HepG2 (cell line): ENCODE data around the gene TKTL1. TPM values are rescaled to one million over a fixed set of nuclear protein-coding genes. Genes with fewer than 3 reads are reported as not detected.

ENCODE experiments used
- ATAC-seq: fragments of 200-7000 bp; cut with Tn5 transposase; 3 replicates; pipeline ENCODE4 v1.9.1; 2020; ENCODE audit warnings: mild to moderate bottlenecking, moderate library complexity
- BruUV-seq: library from RNA; stranded (reverse); fragments of 400-500 nt; replicated peaks from 2 replicates; lab custom pipeline; 2021; lab: Mats Ljungman, UMichigan
- CTCF ChIA-PET: fragments of 300-600 bp; formaldehyde crosslinking; extraction: SDS; loops from one replicate; lab custom pipeline; 2021; ENCODE audit warnings: low total read pairs, inconsistent platforms, low intra/inter-chr PET ratio; lab: Yijun Ruan, JAX
- POLR2A ChIA-PET: fragments of 350-600 bp; sonication (Branson Sonifier 250); formaldehyde crosslinking; loops from one replicate; lab custom pipeline; 2020; ENCODE audit warnings: antibody characterized with exemption, inconsistent platforms; lab: Yijun Ruan, JAX
- DNase-seq: peaks from one replicate; pipeline ENCODE4 v3.0.0-alpha.2; 2015; ENCODE audit warnings: low spot score
- FAIRE-seq: peaks from 3 replicates; lab custom pipeline; 2011; peaks lifted over from hg19 to GRCh38; lab: Jason Lieb, UNC
- H2AFZ ChIP-seq: one replicate; pipeline ENCODE4 v1.6.1; 2011; ENCODE audit warnings: low read length, inconsistent platforms
- H3K27ac ChIP-seq: fragments of 300-600 bp; 3 replicates; pipeline ENCODE4 v1.8.0; 2011; ENCODE audit warnings: mixed run types, mild to moderate bottlenecking, mixed read lengths, low read length, inconsistent platforms; ENCODE audit not compliant: insufficient read depth; ENCODE audit errors: extremely low read length
- H3K27me3 ChIP-seq, 2 experiments: fragments of 200-600 bp in 1 of 2; 2 replicates in 1 of 2; 3 replicates in 1 of 2; pipeline versions ENCODE4 v1.6.0 to v1.8.0; 2011; ENCODE audit warnings: low read length in 2 of 2, mild to moderate bottlenecking in 2 of 2, moderate library complexity in 2 of 2, inconsistent platforms in 1 of 2; ENCODE audit not compliant: insufficient read depth in 2 of 2, control insufficient read depth in 1 of 2
- H3K36me3 ChIP-seq, 2 experiments: fragments of 200-600 bp in 1 of 2; replicated peaks in 1 of 2; 2 replicates in 1 of 2; 3 replicates in 1 of 2; pipeline versions ENCODE4 v1.5.1 to v1.8.0; 2011; ENCODE audit warnings: low read length in 2 of 2, inconsistent platforms in 1 of 2; ENCODE audit not compliant: insufficient read depth in 2 of 2, control insufficient read depth in 1 of 2
- H3K4me1 ChIP-seq: 2 replicates; pipeline ENCODE4 v1.5.1; 2012; ENCODE audit warnings: low read length, inconsistent platforms; ENCODE audit not compliant: insufficient read depth
- H3K4me2 ChIP-seq: 2 replicates; pipeline ENCODE4 v1.6.0; 2011; ENCODE audit warnings: low read depth, low read length, inconsistent platforms
- H3K4me3 ChIP-seq, 3 experiments: fragments of 200-600 bp in 1 of 3; sonication (generic), shearing (Covaris generic) in 1 of 3; replicated peaks in 1 of 3; 2 replicates each; pipeline ENCODE4 v1.5.1; 2011 to 2016; ENCODE audit warnings: low read length in 3 of 3, inconsistent platforms in 2 of 3, low read depth in 2 of 3, mild to moderate bottlenecking in 2 of 3, control low read depth in 1 of 3, mixed read lengths in 1 of 3; ENCODE audit not compliant: insufficient read depth in 1 of 3
- H3K79me2 ChIP-seq: one replicate; pipeline ENCODE4 v1.6.1; 2011; ENCODE audit warnings: low read length, inconsistent platforms; ENCODE audit not compliant: insufficient read depth
- H3K9ac ChIP-seq: 2 replicates; pipeline ENCODE4 v1.6.0; 2011; ENCODE audit warnings: mild to moderate bottlenecking, low read depth, low read length, inconsistent platforms; ENCODE audit not compliant: insufficient read depth
- H3K9me3 ChIP-seq: 2 replicates; pipeline ENCODE4 v1.5.1; 2012; ENCODE audit warnings: mild to moderate bottlenecking, low read length
- H4K20me1 ChIP-seq: 2 replicates; pipeline ENCODE4 v1.6.0; 2011; ENCODE audit warnings: inconsistent platforms, mild to moderate bottlenecking, low read length, moderate library complexity; ENCODE audit not compliant: insufficient read depth
- NCOA1 ChIP-seq: sonication (generic); formaldehyde crosslinking; IDR thresholded peaks from 2 replicates; pipeline ENCODE4 v1.9.0; 2021; ENCODE audit warnings: missing genetic modification reagents
- PTBP1 ChIP-seq: fragments of 200-400 bp; formaldehyde crosslinking; IDR thresholded peaks from 2 replicates; pipeline ENCODE4 v1.6.1; 2018; ENCODE audit warnings: low read length, low read depth; ENCODE audit not compliant: poor library complexity, severe bottlenecking
- RELA ChIP-seq: sonication (generic); formaldehyde crosslinking; IDR thresholded peaks from 2 replicates; pipeline ENCODE4 v1.4.0; 2020; ENCODE audit warnings: missing genetic modification reagents
- ZBTB42 ChIP-seq: sonication (generic); formaldehyde crosslinking; IDR thresholded peaks from 2 replicates; pipeline ENCODE4 v1.5.0; 2020; ENCODE audit warnings: mild to moderate bottlenecking, missing genetic modification reagents
- WGBS: methylation state at CpG from one replicate; pipeline ENCODE4 v1.1.6; 2017; ENCODE audit warnings: low lambda C conversion rate; 5-methylcytosine and 5-hydroxymethylcytosine counted together
- in situ Hi-C: cut with HindIII; loops from 2 replicates; pipeline ENCODE4 v1.10.0; 2017; ENCODE audit warnings: low pct_unique_long_range_greater_than_20kb; ENCODE audit not compliant: extremely low pct_ligation_motif_present
- intact Hi-C: fragments of 100-400 bp; cut with micrococcal nuclease; formaldehyde crosslinking; loops from one replicate; pipeline ENCODE4 v1.10.0; 2022; ENCODE audit not compliant: unreplicated experiment
- polyA plus RNA-seq, 8 experiments: library from polyadenylated mRNA; depleted of rRNA in 3 of 8; stranded (reverse) in 7 of 8; unstranded in 1 of 8; fragments of >200 nt; fragmentation: Illumina TruSeq in 4 of 8; extraction: Trizol in 4 of 8; gene quantifications; 2 replicates each; pipeline versions ENCODE4 v1.2.1 to v1.2.3, GENCODE V29; 2011 to 2016; ENCODE audit warnings: low read depth in 4 of 8, missing spikeins in 1 of 8, mixed read lengths in 1 of 8; ENCODE audit not compliant: insufficient read depth in 1 of 8
- total RNA-seq, 5 experiments: library from RNA; depleted of rRNA; stranded (reverse); fragments of >200 nt; fragmentation: Illumina TruSeq; extraction: Trizol; gene quantifications; 2 replicates each; pipeline ENCODE4 v1.2.3, GENCODE V29; 2016; ENCODE audit warnings: low read depth in 1 of 5

TKTL1 gene
- total and polyA plus RNA-seq, 2 of the 13 experiments (the other 11 are each of a cell fraction or from before 2014, with no cell fraction given), result not detected

- DNase-seq, result no peak
- H3K9ac ChIP-seq, result no peak overlapping the region
- CTCF ChIA-PET, result no interaction called here
- H3K79me2 ChIP-seq, result no peaks in the 10 kb centered on the region
- no peaks in the 10 kb centered on the region for H3K36me3 ChIP-seq
- in situ Hi-C loops, result no loop called here
- no peaks in the 10 kb centered on the region for H3K27me3 ChIP-seq
- no peaks in the 10 kb centered on the region for H3K9me3 ChIP-seq
- no peak overlapping the region for H2AFZ ChIP-seq
- intact Hi-C loops, result no loop called here
- FAIRE-seq, result no peak
- no TSS peak for BruUV-seq
- TF ChIP-seq PTBP1 (no peak), RELA (CRISPR knock-in tag) (no peak)
- H4K20me1 ChIP-seq, result no peaks in the 10 kb centered on the region
- H3K4me1 ChIP-seq, result no peaks in the 10 kb centered on the region
- no peak overlapping the region for H3K4me3 ChIP-seq
- H3K27ac ChIP-seq, result no peak overlapping the region
- H3K4me2 ChIP-seq, result no peak overlapping the region
- ATAC-seq, result no peak
- WGBS, result 20% methylated on average over 6 of the region's 11 CpGs
- POLR2A ChIA-PET, result no interaction called here
Observed at GRCh38 chrX:154305541-154306205, 10.1 kb downstream of the TKTL1 start.

GRCh38 chrX:154307202-154307601 is 11.6 kb downstream of the TKTL1 start:
- Histone ChIP-seq H2AFZ (no peak overlapping the region), H3K4me2 (no peak overlapping the region), H4K20me1 (no peaks in the 10 kb centered on the region), H3K9me3 (no peaks in the 10 kb centered on the region), H3K9ac (no peak overlapping the region), H3K27ac (no peak overlapping the region), H3K79me2 (no peaks in the 10 kb centered on the region), H3K27me3 (no peaks in the 10 kb centered on the region), H3K36me3 (no peaks in the 10 kb centered on the region), H3K4me3 (no peak overlapping the region), H3K4me1 (no peaks in the 10 kb centered on the region)
- 41% methylated on average over 4 of the region's 6 CpGs for WGBS
- no TSS peak for BruUV-seq
- ATAC-seq, result no peak
- TF ChIP-seq ZBTB42 (CRISPR knock-in tag), result no peak
- no peak for TF ChIP-seq NCOA1 (CRISPR knock-in tag)
- intact Hi-C loops, result no loop called here
- DNase-seq, result no peak
- ChIA-PET POLR2A (no interaction called here), CTCF (no interaction called here)
- in situ Hi-C loops, result no loop called here
- FAIRE-seq, result no peak
